HepG2 (cell line): ENCODE measurements around the gene ASB16.

Source experiments
- CEBPB ChIP-seq: IDR thresholded peaks from 2 replicates; pipeline ENCODE4 v1.6.1; 2011; ENCODE audit warnings: low read depth, low read length, improper control_type of control experiment, borderline replicate concordance
- CHD2 ChIP-seq: IDR thresholded peaks from 2 replicates; pipeline ENCODE4 v1.6.1; 2011; ENCODE audit warnings: low read depth, low read length, improper control_type of control experiment
- EP300 ChIP-seq, 3 experiments: sonication (generic) in 1 of 3; formaldehyde crosslinking in 1 of 3; IDR thresholded peaks; 2 replicates each; pipeline versions ENCODE4 v1.5.1 to v1.6.1; 2011 to 2020; ENCODE audit warnings: low read depth in 2 of 3, low read length in 2 of 3, borderline replicate concordance in 1 of 3, improper control_type of control experiment in 1 of 3, mild to moderate bottlenecking in 1 of 3, missing genetic modification reagents in 1 of 3, moderate library complexity in 1 of 3
- NR2C2 ChIP-seq: sonication (generic); formaldehyde crosslinking; IDR thresholded peaks from 2 replicates; pipeline ENCODE4 v1.4.0; 2020; ENCODE audit warnings: missing genetic modification reagents, mild to moderate bottlenecking, moderate library complexity, borderline replicate concordance
- POLR2A ChIP-seq, 2 experiments: IDR thresholded peaks; 2 replicates each; pipeline ENCODE4 v1.6.1; 2011; ENCODE audit warnings: low read depth in 2 of 2, low read length in 2 of 2, mild to moderate bottlenecking in 1 of 2, moderate library complexity in 1 of 2; ENCODE audit not compliant: insufficient read depth in 1 of 2
- SRF ChIP-seq: IDR thresholded peaks from 2 replicates; pipeline ENCODE4 v1.6.1; 2011; ENCODE audit warnings: mild to moderate bottlenecking, low read depth, low read length, moderate library complexity
- ZBTB7A ChIP-seq: sonication (generic); formaldehyde crosslinking; IDR thresholded peaks from 2 replicates; pipeline ENCODE4 v1.8.0; 2022; ENCODE audit warnings: mild to moderate bottlenecking, missing genetic modification reagents
- ZNF329 ChIP-seq: sonication (generic); formaldehyde crosslinking; IDR thresholded peaks from 2 replicates; pipeline ENCODE4 v1.9.0; 2021; ENCODE audit warnings: low read depth, mild to moderate bottlenecking, missing genetic modification reagents

- TF ChIP-seq ZNF329 = no peak
- no peak for TF ChIP-seq NR2C2 (CRISPR knock-in tag)
- no peak for TF ChIP-seq ZBTB7A (CRISPR knock-in tag)
- TF ChIP-seq CEBPB = no peak
- TF ChIP-seq CHD2 = no peak
- no peak for TF ChIP-seq POLR2A (IDR thresholded peaks at IDR 0.05; ENCODE audit: insufficient read depth in 1 of 2, low read depth in 2 of 2, low read length in 2 of 2)
- TF ChIP-seq EP300 (IDR thresholded peaks at IDR 0.05; ENCODE audit: low read depth in 2 of 2, low read length in 2 of 2) = no peak
- TF ChIP-seq EP300 (CRISPR knock-in tag; IDR thresholded peaks at IDR 0.05; ENCODE audit: borderline replicate concordance) = no peak
- no peak for TF ChIP-seq SRF
Observed at GRCh38 chr17:44214230-44214494, 43.7 kb downstream of the ASB16 start.
